Esophagus squamous epithelium (tissue), 5 donors: ENCODE measurements around the gene LDAH. TPM values are rescaled to one million over a fixed set of nuclear protein-coding genes. Genes with fewer than 3 reads are reported as not detected.
"Not testable (repeated sequence)": the region's sequence is repeated elsewhere in the genome, so short reads cannot be mapped to it uniquely, and the experiment has no call there.

Experiments
- DNase-seq: peaks from one replicate; lab custom pipeline; 2025; lab: John Stamatoyannopoulos, UW
- H3K27ac ChIP-seq, 4 donors: fragments of 200-600 bp; sonication (generic); one replicate each; pipeline ENCODE4 v1.5.1; 2016 to 2019; ENCODE audit warnings: mild to moderate bottlenecking in 1 of 4
- H3K27me3 ChIP-seq, 4 donors: fragments of 200-600 bp; sonication (generic); 1 replicate in 3 of 4; 2 replicates in 1 of 4; pipeline versions ENCODE4 v1.5.1 to v1.6.0; 2017 to 2021; ENCODE audit warnings: antibody characterized with exemption in 1 of 4
- H3K36me3 ChIP-seq, 3 donors: fragments of 200-600 bp; sonication (generic); one replicate each; pipeline ENCODE4 v1.5.1; 2016 to 2019
- H3K4me1 ChIP-seq, 3 donors: fragments of 200-600 bp; sonication (generic); one replicate each; pipeline ENCODE4 v1.5.1; 2017 to 2019
- H3K4me3 ChIP-seq, 4 donors: fragments of 200-600 bp; sonication (generic); 1 replicate in 3 of 4; 2 replicates in 1 of 4; pipeline ENCODE4 v1.5.1; 2016 to 2019; ENCODE audit warnings: mild to moderate bottlenecking in 2 of 4, moderate library complexity in 1 of 4
- H3K9me3 ChIP-seq, 3 donors: fragments of 200-600 bp; sonication (generic); one replicate each; pipeline ENCODE4 v1.5.1; 2016 to 2019
- CTCF ChIP-seq, 6 experiments: fragments of 450-650 bp in 4 of 6; fragments of 200-600 bp in 2 of 6; sonication (generic) in 2 of 6; IDR thresholded peaks; one replicate each; pipeline ENCODE4 v1.5.1; 2016 to 2019; ENCODE audit warnings: antibody characterized with exemption in 6 of 6, mild to moderate bottlenecking in 4 of 6, moderate library complexity in 4 of 6
- POLR2A ChIP-seq, 4 donors: fragments of 450-650 bp; IDR thresholded peaks; one replicate each; pipeline ENCODE4 v1.6.1; 2017; ENCODE audit warnings: antibody characterized with exemption in 4 of 4, mild to moderate bottlenecking in 4 of 4, moderate library complexity in 3 of 4
- WGBS, 2 donors: methylation state at CpG; one replicate each; pipeline ENCODE4 v1.1.5; 2018; 5-methylcytosine and 5-hydroxymethylcytosine counted together
- intact Hi-C: fragments of 100-400 bp; cut with DNase I; formaldehyde crosslinking; loops from one replicate; pipeline ENCODE4 v1.15.0; 2022
- total RNA-seq, 4 donors: library from RNA; depleted of rRNA; stranded (reverse); fragments of >200 nt; gene quantifications; one replicate each; pipeline ENCODE4 v1.1.0, GENCODE V29; 2016
- donor health status: DM: yes; HTN: yes; CAD: no.

The LDAH gene
- total RNA-seq, 4 donors from 2014 or later: 5.8 to 12.4 (median 8.5) TPM

GRCh38 chr2:20717641-20718040 is 105.3 kb downstream of the LDAH start:
- TF ChIP-seq CTCF (IDR thresholded peaks at IDR 0.05): no peak
- no peak for TF ChIP-seq POLR2A (IDR thresholded peaks at IDR 0.05)
- peaks cover 0 to 14% (median 0%) of the 10 kb centered on the region in 3 donors for H3K9me3 ChIP-seq
- H3K4me3 ChIP-seq: no peak overlapping the region
- intact Hi-C loops: no loop called here
- H3K27ac ChIP-seq: no peak overlapping the region
- no peaks in the 10 kb centered on the region for H3K36me3 ChIP-seq
- no peak for DNase-seq
- WGBS, 2 donors: 64 to 73% methylated on average over 1 of the region's 1 CpG
- H3K27me3 ChIP-seq: no peaks in the 10 kb centered on the region
- no peaks in the 10 kb centered on the region for H3K4me1 ChIP-seq

- H3K27ac ChIP-seq, H3K4me1 ChIP-seq, H3K27me3 ChIP-seq, H3K36me3 ChIP-seq, DNase-seq, intact Hi-C loops, H3K4me3 ChIP-seq: not testable (repeated sequence)
- peaks cover 0 to 14% (median 0%) of the 10 kb centered on the region in 3 donors for H3K9me3 ChIP-seq
- WGBS, 2 donors: 96 to 100% methylated on average over 3 of the region's 3 CpGs
Observed at GRCh38 chr2:20716164-20716563, 106.7 kb downstream of the LDAH start.

GRCh38 chr2:20714412-20714811 is 108.5 kb downstream of the LDAH start:
- H3K27ac ChIP-seq, H3K36me3 ChIP-seq, H3K4me1 ChIP-seq, H3K27me3 ChIP-seq, intact Hi-C loops, H3K4me3 ChIP-seq, DNase-seq: not testable (repeated sequence)
- peaks cover 0 to 14% (median 0%) of the 10 kb centered on the region in 3 donors for H3K9me3 ChIP-seq
- WGBS, 2 donors: 74 to 92% methylated on average over 2 of the region's 2 CpGs

- DNase-seq, H3K4me3 ChIP-seq, H3K36me3 ChIP-seq, H3K27ac ChIP-seq, H3K27me3 ChIP-seq, intact Hi-C loops, H3K4me1 ChIP-seq: not testable (repeated sequence)
- peaks cover 0 to 12% (median 0%) of the 10 kb centered on the region in 3 donors for H3K9me3 ChIP-seq
- WGBS, 2 donors: 94 to 96% methylated on average over 3 of the region's 3 CpGs
Observed at GRCh38 chr2:20713585-20713984, 109.3 kb downstream of the LDAH start.

GRCh38 chr2:20711641-20712040 is 111.3 kb downstream of the LDAH start:
- intact Hi-C loops, H3K27ac ChIP-seq, H3K36me3 ChIP-seq, H3K27me3 ChIP-seq, H3K4me1 ChIP-seq, H3K4me3 ChIP-seq, DNase-seq, H3K9me3 ChIP-seq: not testable (repeated sequence)
- WGBS, 2 donors: 80% methylated on average over 1 of the region's 7 CpGs; no CpG with 5 or more reads in 1 of the 2 donors

GRCh38 chr2:20707601-20708000 is 115.3 kb downstream of the LDAH start:
- no peak for TF ChIP-seq CTCF (IDR thresholded peaks at IDR 0.05)
- TF ChIP-seq POLR2A (IDR thresholded peaks at IDR 0.05): no peak
- WGBS, 2 donors: 86 to 90% methylated on average over 4 of the region's 4 CpGs

GRCh38 chr2:20706786-20707185 is 116.1 kb downstream of the LDAH start:
- Histone ChIP-seq H3K4me1 (no peaks in the 10 kb centered on the region), H3K4me3 (no peak overlapping the region), H3K36me3 (no peaks in the 10 kb centered on the region), H3K27me3 (no peaks in the 10 kb centered on the region), H3K9me3 (no peaks in the 10 kb centered on the region), H3K27ac (no peak overlapping the region)
- WGBS, 2 donors: 83 to 96% methylated on average over 3 of the region's 3 CpGs
- DNase-seq: no peak
- TF ChIP-seq CTCF (IDR thresholded peaks at IDR 0.05): no peak
- no peak for TF ChIP-seq POLR2A (IDR thresholded peaks at IDR 0.05)
- intact Hi-C loops: no loop called here

More at GRCh38 chr2:20707601-20708000, 115.3 kb downstream of the LDAH start:
- intact Hi-C loops: no loop called here
- H3K27ac ChIP-seq: no peak overlapping the region
- no peak for DNase-seq
- no peaks in the 10 kb centered on the region for H3K9me3 ChIP-seq
- no peaks in the 10 kb centered on the region for H3K36me3 ChIP-seq
- no peak overlapping the region for H3K4me3 ChIP-seq
- H3K27me3 ChIP-seq: no peaks in the 10 kb centered on the region
- no peaks in the 10 kb centered on the region for H3K4me1 ChIP-seq
